ENCODE results near the gene SLC27A1.
"Not testable (repeated sequence)": the region's sequence is repeated elsewhere in the genome, so short reads cannot be mapped to it uniquely, and the experiment has no call there.

The SLC27A1 gene

DNA sequence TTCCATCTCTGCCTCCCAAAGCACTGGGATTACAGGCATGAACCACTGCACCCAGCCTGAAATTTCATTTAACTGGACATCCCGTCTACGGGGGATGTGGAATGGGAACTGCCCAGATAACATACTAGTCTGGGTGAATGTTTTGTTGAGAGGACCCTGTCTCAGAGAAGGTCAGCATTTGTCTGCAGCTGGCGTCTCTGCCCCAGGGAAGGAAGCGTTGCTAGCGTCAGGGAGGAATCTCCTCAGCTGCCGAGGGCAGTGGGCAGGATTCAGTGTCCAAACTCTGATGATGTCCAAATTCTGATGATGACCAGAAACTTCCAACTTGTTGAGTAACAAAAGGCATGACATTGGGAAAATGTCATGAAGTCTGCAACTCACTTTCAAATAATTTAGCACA, 12.7 kb upstream of the SLC27A1 start:
- DNase-seq: no peak

DNA sequence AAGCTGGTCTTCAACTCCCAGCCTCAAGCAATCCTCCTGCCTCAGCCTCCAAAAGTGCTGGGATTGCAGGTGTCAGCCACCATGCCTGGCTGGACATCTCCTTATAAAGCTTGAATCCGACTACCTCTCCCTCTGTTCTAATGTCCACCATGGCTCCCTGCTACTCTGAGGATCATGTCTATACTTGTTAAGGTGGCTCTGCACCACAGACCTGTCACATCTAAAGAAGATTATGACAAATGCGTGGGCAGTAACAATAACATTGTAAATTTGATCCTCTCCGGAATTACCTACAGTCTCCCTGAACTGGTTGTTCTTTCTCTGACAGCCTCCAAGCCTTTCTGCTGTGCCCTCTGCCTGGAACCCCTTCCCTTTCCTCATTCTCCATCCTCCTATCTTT, 11.4 kb upstream of the SLC27A1 start:
- no peak for DNase-seq

DNA sequence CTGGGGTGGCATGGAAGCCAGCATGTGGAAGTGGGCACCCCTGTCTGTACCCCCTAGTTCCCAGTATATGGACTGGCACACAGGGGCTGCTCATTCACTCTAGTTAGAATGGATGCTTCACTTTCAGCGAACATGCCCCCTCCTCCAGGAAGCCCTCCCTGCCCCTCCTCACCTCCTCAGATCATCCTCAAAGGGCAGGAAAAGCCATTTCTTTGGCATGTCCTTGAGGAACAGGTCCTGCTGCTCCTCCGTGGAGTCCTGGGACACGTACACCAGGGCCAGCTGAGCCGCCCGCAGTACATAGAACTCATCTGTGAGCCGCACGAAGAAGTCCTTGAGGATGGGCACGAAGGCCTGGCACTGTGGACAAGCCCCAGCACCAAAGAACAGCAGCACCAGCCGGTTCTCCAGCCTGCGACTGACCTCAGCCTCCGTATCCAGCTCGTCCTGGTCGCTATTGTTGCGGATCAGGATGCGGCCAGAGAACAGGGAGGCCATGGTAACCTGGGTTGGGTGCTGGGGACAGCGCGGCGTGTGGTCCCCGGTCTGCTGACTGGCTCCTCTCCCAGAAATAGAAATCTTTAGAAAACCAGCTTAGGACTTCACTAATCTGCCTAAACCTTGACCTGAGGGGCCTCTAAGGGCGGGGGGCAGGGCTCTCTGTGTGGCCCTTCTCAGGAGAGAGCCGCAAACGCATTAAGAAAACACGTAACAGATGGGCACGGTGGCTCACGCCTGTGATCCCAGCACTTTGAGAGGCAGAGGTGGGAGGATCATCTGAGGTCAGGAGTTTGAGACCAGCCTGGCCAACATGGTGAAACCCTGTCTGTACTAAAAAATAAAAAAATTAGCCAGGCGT, 9.7 kb upstream of the SLC27A1 start, which contains the start of gene NXNL1:
NXNL1 (minus strand) TSS at position 555 of the 859 bp plus-strand sequence; CDS start at position 498, 57 bp downstream.
- DNase-seq: no peak

DNA sequence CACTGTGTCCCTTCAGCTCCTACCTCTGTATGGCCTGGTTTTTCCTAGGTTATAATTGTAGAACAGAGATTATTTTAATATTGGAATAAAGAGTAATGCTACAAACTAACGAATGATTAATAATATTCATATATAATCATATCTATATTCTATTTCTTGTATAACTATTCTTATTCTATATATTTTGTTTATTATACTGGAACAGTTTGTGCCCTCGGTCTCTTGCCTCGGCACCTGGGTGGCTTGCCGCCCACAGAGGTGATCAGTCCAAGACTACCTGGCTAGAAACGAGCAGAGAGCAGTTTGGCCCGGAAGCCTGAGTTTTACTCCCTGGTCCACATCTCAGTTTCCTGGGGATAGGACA, 3.9 kb upstream of the SLC27A1 start:
- no peak for DNase-seq

DNA sequence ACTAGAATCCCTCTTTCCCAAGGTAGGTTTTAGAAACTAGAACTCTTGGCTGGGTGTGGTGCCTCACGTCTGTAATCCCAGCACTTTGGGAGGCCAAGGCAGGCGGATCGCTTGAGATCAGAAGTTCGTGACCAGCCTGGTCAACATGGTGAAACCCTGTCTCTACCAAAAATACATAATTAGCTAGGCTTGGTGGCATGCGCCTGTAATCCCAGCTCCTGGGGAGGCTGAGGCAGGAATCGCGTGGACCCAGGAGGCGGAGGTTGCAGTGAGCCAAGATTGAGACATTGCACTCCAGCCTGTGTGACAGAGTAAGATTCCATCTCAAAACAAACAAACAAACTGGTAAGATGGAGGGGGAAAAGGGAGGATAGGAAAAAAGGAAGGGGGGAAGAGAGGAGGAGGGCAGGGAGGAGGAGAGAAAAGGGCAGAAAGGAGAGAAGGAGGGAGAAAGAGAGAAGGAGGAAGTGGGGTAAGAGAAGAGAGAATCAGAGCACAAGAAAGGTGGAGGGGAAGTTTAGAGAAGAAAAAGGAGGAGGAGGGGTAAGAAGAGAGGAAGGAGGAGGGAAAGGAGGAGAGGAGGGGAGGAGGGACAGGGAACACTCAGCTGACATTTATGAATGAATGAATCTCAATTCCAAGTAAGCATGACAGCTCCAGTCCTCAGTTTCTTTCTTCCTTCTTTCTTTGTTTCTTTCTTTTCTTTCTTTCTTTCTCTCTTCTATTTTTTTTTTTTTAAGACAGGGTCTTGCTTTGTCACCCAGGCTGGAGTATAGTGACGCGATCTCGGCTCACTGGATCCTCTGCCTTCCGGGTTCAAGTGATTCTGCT, 2.6 kb upstream of the SLC27A1 start:
- no peak for DNase-seq

DNA sequence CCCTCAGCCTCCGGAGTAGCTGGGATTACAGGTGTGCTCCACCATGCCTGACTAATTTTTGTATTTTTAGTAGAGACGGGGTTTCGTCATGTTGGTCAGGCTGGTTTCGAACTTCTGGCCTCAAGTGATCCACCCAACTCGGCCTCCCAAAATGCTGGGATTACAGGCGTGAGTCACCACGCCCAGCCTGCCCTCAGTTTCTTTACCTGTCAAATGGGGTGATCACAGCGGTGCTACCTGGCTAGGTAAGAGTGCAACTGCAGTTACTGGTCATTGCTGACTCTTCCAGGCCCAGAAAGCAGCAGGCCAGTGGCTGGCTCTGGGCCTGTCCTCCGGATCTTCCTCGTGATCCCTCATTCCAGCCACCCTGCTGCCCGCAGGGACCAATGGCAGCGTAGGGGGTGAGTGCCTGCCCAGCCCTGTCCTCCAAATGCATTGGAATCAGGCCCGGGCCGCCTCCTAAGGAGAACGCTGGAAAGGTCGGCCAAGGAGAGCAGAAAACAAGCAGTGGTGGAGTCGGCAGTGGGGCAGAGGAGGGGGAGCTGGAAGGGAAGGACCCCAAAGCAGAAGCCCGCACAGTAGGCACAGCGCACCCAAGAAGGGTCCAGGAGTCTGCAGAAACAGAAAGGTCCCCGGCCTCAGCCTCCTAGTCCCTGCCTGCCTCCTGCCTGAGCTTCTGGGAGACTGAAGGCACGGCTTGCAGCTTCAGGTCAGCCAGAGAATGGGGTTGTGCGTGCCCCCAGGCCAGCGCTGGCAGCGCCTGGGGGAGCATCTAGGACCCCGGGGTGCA, 1.8 kb upstream of the SLC27A1 start:
- DNase-seq: no peak

DNA sequence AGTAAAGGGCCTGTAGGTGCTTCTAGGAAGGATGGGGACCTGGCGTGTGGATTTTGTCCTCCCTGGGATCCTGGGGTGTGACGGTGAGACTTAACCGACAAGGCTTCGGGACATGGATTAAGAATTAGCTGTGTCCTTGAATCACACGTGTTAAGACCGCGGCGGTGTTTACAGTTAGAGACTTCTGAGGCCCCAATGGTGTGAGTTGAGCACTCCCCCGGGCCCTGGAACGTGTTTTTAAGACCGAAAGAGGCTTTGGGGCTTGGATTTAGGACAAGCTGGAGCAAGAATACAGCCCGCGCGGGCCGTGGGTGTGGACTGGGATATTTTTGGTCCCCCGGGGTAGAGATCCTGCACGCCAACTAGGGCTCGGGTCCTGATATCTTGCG, 1.2 kb upstream of the SLC27A1 start:
- DNase-seq: no peak

DNA sequence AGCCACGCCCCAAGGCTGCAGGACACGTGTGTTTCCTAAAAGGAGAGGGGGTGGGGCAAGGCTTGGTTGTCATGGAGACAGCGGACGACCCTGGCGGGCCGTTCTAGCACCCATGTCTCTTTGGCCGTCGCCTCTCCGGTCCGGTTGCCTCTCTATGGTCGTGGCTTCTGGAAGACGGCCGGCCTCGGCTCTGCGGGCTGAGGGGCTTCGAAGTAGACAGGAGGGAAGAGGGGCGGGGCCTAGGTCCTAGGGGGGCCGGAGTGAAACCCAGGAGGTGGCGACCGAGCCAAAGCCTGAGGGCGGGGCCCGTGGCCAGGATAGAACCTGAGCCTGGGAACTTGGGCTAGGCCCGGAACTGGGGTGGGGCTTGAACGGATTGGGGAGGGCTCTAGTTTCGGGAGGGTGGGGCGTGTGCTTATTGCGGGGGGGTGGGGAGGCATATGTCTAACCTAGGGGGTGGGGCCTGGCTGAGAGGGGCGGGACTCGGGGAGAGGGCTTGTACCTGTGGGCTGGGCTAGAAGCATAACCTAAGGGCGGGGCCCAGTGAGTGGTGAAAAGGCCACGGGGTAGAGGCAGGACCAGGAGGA, 750 bp upstream of the SLC27A1 start:
- peak; percentile 95 for DNase-seq

DNA sequence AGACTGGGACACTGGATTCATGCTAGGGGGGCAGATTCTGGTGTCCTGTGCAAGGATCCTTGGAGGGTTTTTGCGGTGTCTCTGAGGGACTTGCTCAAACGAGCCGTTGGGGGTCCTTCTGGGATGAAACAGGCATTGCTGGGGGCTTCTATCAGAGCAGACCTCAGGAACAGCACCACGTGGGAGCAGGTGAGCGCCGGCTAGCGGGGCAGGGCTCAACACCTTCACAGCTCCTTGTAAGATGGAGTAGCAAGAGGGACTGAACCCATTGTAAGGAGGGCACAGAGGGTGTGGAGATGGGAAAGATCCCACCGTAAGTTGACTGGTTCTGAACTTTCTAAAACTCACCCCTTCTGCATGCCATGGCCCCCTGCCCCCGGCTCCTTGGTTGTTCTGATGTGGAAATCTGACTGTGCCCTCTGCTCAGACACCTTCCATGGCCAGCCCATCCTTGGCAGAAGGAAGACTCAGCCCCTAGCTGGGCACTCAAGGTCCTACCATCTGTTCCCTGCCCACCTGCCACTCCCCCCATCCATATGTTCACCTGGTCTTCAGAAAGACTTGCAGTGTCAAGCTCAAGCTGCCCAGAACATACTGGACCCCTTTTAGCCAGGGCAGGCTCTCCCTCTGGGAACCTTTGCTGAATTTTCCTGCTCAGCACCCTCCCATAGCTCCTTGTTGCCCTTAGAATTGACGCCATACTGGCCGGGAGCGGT, 1.2 kb downstream of the SLC27A1 start:
- no peak for DNase-seq

DNA sequence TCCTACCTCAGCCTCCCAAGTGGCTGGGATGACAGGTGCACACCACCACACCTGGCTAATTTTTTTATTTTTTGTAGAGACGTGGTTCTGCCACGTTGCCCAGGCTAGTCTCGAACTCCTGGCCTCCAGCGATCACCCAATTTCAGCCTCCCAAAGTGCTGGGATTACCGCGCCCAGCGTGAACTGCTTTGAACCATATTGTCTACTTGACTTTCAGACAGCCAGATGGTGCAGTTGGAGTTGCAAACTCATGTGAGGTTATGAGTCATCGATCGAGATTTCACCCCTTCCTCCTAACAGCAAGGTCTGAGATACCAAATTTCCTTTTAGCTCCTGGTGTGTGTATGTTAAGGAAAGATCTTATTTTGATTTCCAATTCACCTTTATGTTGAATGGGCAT, 2.7 kb downstream of the SLC27A1 start:
- DNase-seq: peak; percentile 88

DNA sequence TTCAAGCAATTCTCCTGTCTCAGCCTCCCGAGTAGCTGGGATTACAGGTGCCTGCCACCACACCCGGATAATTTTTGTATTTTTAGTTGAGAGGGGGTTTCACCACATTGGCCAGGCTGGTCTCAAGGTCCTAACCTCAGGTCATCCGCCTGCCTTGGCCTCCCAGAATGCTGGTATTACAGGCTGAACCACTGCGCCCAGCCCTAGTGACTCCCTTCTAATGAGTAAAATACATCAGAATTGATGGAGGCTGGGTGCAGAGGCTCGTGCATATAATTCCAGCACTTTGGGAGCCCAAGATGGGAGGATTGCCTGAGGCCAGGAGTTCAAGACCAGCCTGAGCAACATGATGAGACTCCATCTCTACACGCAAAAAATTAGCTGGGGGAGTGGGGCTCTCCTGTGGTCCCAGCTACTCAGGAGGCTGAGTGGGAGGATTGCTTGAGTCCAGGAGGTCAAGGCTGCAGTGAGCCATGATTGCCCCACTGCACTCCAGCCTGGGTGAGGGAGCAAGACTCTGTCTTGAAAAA, 4.8 kb downstream of the SLC27A1 start:
- DNase-seq: not testable (repeated sequence)

DNA sequence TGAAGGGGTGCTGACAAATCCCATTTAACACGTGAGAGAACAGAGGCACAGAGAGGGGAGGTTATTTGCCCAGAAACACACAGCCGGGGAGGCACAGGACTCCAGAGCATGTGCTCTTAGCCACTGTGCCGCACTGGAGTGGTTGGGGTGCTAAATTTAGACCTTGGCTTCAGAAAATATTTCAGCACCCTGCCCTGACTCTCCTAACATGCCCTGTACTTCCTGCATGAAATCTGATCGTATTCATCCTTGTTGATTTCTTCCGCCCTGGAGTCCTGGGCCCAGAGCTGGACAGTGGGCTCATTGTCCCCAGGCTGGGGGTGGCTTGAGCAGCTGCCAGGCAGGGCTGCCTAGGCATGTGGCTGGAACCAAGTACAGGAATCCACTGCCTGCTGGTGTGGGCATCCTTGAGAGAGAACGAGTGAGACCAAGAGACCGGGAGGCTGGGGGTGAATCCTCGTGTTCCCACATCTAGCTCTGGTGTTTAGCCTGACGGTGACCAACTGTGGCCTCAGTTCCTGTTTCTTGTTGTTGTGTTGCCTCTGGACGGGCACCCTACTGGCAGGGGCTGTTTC, 5.3 kb downstream of the SLC27A1 start:
- no peak for DNase-seq

DNA sequence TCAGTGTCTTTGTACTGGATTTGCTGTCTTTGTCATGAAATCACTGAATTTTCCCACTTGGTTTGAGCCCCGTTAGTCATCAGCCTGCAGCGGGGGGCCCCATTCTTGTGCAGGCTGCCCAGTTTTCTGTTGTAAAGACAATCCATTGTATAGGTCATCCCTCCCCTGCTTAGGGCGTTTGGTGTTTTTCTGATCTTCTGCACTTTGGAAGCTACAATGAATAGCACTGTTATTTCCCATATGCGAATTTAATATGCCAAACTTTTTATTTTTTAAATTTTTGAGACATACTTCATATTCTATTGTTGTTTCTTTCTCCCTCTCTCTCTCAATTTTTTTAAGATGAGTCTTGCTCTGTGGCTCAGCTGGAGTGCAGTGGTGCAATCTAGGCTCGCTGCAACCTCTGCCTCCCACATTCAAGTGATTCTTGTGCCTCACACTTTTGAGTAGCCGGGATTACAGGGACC, 9.0 kb downstream of the SLC27A1 start:
- DNase-seq: peak; percentile 82

DNA sequence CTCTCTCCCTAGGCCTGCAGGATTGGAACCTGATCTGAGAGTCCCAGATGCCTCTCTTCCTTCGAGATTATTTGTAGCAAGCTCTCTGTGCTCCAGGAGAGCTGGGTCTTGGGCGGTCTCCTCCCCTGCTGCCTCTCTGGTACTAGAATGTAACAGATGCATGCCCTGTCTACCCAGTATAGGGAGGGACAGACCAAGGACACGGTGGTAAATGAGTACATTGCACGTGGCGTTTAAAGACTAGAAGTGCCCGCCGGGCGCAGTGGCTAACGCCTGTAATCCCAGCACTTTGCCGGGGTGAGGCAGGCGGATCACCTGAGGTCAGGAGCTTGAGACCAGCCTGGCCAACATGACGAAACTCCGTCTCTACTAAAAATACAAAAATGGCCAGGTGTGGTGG, 11.7 kb downstream of the SLC27A1 start:
- no peak for DNase-seq

DNA sequence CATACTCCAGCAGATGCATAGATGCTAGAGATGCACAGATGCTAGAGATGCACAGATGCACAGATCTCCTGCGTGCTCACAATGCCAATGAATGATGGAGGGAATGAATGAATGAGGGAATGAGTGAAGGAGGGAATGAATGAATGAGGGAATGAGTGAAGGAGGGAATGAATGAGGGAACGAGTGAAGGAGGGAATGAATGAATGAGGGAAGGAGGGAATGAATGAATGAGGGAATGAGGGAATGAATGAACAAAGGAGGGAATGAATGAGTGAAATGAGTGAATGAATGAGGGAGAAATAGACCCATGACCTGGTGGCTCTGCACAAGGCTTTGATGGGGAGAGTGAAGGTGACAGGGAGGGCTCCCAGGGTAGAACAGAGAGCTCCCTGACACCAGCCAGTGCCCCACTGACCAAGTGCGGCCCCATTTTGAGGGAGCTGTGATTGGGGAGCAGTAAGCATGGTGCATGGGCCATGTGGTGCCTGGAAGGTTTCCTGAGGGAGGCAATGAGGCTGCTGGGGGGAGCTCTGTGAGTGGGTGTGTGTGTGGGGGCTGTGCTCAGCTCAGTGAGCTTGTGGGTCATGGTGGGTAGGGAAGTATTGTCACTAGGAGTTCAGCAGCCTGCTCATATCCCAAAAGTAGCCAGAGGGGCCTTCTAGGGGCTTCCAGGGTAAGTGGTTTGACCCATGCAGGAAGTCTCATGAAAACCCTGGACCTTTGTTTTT, 12.7 kb downstream of the SLC27A1 start:
- DNase-seq: no peak

DNA sequence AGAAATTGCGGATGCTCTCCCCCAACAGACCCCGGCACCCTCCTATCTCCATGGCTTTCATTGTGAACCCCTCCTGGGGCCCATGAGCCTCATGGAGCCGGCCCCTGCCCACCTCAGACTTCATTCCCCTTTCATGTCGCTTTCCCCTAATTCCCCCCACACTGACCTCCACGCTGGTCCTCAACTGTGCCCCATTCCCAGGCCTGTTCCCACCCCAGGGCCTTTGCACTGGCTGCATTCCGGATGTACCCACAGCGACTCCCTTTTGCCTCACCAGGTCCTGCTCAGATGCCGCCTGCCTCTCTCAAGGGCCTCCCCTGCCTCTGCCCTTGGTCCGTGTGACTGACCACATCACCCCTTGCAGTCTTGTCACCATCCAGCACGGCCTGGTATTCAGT, 13.3 kb downstream of the SLC27A1 start:
- DNase-seq: no peak

DNA sequence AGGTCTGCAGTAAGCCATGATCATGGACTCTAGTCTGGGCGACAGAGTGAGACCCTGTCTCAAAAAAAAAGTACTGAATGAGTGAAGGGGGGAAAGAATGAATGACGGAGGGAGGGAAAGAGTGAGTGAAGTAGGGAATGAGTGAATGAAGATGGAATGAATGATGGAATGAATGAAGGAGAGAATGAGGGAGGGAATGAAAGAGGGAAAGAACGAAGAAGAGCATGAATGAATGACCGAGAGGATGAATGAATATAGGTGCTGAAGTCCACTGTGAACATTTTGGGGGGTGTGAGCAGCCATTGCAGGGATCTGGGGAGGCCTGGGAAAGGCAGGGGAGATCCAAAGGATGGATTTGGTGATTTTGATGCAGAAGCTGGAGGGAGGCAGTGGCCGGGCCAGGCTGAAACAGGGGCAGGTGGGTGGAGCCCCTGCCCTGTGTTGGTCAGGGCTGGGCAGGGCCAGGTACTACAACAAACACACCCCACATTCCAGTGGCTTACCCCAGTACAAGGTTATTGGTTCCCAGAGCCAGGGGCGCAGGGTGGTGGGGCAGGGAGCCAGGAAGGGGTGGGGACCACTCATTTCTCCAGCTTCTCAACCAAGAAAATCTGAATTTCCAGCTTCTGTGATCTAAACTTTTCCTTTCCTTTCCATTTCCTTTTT, 14.3 kb downstream of the SLC27A1 start:
- no peak for DNase-seq

DNA sequence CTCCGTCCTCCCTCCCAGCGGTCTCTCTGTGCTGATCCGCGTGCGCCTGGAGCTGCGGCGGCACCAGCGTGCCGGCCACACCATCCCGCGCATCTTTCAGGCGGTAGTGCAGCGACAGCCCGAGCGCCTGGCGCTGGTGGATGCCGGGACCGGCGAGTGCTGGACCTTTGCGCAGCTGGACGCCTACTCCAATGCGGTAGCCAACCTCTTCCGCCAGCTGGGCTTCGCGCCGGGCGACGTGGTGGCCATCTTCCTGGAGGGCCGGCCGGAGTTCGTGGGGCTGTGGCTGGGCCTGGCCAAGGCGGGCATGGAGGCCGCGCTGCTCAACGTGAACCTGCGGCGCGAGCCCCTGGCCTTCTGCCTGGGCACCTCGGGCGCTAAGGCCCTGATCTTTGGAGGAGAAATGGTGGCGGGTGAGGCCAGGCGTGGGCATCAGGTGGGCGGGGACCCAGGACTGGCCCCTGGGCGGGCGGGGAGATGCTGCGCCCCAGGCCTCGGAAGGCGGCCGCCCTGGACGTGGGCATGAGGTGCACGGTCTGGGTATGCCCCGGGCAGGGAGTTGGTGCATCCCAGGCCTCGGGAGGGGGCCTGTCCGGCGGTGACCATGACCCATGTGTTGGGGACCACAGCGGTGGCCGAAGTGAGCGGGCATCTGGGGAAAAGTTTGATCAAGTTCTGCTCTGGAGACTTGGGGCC, 16.4 kb downstream of the SLC27A1 start:
- no peak for DNase-seq

Data from fibroblast of skin of abdomen (primary cell).